Measurements from ENCODE around the gene SCAF4.
"Not testable (repeated sequence)": the region's sequence is repeated elsewhere in the genome, so short reads cannot be mapped to it uniquely, and the experiment has no call there.

- not testable (repeated sequence) for TF ChIP-seq CTCF (conservative IDR thresholded peaks at IDR 0.05; ENCODE audit: low read length); EZH2phosphoT487 (IDR thresholded peaks at IDR 0.05; ENCODE audit: borderline replicate concordance)
These were observed 80.4 kb downstream of the SCAF4 start for GRCh38 chr21:31651491-31651890.

Data from Loucy (cell line).